Fibroblast of skin of right quadriceps (primary cell): ENCODE results near the gene STXBP5L.
"Not testable (repeated sequence)": the region's sequence is repeated elsewhere in the genome, so short reads cannot be mapped to it uniquely, and the experiment has no call there.

Source experiments
- DNase-seq: peaks from one replicate; pipeline ENCODE4 v3.0.0-alpha.2; 2013

Gene STXBP5L

DNA sequence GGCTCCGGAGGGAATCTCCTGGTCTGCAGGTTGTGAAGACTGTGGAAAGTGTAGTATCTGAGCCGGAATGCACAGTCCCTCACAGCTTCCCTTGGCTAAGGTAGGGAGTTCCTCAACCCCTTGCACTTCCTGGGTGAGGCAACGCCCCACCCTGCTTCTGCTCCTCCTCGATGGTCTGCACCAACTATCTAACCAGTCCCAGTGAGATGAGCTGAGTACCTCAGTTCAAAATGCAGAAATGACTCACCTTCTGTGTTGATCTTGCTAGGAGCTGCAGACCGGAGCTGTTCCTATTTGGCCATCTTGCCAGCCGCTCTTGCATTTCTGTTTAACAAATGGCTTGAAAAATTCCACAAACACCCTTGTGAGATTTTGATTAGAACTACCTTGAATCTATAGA is 156.1 kb downstream of the STXBP5L start:
- no peak for DNase-seq

DNA sequence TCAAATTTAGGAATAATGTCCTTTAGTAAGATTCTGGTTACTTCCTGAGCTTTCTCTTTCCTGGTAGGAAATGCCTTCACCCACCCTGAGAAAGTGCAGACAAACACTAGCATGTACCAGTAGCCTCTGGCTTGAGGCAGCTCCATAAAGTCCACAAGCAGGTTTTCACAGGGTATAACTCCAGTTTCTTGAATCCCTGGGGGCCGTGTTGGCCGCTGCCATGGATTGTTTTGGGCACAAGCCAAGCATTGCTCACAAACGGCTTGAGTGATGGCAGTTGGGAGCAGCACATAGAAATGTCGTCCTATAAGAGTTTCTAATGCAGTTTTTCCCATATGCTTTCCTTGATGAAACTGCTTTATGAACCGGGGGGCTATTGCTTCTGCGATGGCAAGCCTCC is 164.1 kb downstream of the STXBP5L start:
- no peak for DNase-seq

DNA sequence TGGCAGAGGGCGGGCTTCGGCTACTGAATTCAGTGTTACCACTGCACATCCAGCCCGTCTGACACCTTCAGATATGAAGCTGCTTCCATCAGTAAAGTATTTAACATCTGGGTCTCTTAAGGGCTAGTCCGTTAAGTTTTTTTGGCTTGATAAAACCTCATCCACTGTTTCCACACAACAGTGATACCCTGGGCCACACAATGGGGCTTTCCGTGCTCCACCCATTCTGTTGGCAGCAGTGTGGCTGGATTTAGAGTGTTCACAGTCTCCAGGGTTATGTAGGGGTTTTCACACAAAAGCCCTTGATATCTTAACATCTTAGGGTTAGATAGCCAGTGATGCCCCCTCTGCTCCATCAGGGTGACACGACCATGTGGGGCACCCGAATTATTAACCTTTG is 165.0 kb downstream of the STXBP5L start:
- DNase-seq: no peak

DNA sequence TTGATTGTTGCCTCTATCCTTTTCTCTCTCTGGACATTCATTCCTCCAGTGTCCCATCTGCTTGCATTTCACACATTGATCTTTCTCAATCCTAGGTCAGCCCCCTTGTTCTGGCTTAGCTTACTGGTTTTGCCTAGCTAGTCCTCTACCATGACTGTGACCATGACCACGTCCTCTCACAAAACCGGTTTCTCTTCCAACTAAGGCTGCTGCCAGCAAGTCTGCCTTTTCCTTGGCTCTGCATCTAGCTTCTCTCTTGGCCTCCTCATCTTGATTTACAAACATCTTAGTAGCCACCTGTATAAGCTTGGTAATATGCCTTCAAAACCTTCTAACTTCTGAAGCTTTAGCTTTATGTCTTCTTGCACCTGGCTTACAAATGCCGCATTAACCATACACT is 167.2 kb downstream of the STXBP5L start:
- DNase-seq: no peak

DNA sequence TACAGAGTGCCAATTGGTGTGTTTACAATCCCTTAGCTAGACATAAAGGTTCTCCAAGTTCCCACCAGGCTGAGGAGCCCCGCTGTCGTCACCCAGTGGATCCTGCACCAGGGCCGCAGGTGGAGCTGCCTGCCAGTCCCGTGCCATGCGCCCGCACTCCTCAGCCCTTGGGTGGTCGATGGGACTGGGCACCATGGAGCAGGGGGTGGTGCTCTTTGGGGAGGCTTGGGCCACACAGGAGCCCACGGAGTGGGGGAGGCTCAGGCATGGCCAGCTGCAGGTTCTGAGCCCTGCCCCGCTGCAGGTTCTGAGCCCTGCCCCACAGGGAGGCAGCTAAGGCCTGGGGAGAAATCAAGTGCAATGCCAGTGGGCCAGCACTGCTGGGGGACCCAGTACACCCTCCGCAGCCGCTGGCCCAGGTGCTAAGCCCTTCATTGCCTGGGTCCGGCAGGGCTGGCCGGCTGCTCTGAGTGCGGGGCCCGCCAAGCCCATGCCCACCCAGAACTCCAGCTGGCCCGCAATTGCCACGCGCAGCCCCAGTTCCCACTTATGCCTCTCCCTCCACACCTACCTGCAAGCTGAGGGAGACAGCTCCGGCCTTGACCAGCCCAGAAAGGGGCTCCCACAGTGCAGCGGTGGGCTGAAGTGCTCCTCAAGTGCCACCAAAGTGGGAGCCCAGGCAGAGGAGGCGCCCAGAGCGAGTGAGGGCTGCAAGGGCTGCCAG is 170.5 kb downstream of the STXBP5L start:
- DNase-seq: not testable (repeated sequence)

DNA sequence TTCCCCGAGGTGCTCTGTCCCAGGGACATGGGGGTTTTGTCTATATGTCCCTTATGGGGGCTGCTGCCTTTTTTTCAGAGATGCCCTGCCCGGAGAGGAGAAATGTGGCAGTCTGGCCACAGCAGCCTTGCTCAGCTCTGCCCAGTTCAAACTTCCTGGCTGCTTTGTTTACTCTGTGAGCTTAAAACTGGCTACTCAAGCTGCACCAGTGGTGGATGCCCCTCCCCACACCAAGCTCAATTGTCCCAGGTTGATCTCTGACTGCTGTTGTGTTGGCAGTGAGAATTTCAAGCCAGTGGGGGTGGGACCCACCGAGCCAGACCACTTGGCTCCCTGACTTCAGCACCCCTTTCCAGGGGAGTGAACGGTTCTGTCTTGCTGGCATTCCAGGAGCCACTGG is 188.9 kb downstream of the STXBP5L start:
- DNase-seq: no peak

DNA sequence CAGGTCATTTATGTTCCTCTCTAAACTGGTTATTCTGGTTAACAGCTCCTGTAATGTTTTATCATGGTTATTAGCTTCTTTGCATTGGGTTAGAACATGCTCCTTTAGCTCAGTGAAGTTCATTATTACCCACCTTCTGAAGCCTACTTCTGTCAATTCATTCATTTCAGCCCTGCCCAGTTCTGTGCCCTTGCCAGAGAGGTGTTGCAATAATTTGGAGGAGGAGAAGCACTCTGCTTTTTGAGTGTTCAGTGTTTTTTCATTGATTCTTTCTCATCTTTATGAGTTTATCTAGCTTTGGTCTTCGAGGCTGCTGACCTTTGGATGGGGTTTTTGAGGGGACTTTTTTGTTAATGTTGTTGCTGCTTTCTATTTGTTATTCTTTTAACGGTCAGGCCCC is 203.1 kb downstream of the STXBP5L start:
- DNase-seq: not testable (repeated sequence)

DNA sequence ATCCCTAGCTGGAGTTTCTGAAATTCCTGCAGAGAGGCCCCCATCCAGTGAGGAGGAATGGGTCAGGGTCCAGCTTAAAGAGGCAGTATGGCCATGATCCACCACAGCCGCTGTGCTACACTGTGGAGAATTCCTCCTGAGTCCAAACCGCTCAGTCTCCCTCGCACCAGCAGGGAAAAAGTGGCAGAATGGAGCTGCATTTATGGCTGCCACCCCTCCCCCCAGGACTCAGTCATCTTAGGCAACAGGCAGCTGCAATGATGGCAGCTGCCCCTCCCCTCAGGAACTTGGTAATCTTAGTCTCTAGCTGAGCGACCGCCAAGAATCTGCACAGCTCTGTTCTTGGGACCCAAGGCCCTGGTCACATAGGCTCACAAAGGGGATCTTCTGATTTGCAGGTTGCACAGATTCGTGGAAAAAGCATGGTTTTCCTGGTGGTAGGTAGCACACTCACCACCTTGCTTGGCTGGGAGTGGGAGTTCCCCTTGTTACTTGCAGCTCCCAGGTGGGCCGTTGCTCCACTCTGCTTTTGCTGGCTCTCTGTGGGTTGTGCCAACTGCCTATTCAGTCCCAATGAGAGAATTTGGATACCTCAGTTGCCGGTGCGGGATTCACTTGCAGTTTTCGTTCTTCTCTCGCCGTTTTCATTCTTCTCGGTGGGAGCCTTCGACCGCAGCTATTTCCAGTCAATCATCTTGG is 204.1 kb downstream of the STXBP5L start:
- DNase-seq: no peak

DNA sequence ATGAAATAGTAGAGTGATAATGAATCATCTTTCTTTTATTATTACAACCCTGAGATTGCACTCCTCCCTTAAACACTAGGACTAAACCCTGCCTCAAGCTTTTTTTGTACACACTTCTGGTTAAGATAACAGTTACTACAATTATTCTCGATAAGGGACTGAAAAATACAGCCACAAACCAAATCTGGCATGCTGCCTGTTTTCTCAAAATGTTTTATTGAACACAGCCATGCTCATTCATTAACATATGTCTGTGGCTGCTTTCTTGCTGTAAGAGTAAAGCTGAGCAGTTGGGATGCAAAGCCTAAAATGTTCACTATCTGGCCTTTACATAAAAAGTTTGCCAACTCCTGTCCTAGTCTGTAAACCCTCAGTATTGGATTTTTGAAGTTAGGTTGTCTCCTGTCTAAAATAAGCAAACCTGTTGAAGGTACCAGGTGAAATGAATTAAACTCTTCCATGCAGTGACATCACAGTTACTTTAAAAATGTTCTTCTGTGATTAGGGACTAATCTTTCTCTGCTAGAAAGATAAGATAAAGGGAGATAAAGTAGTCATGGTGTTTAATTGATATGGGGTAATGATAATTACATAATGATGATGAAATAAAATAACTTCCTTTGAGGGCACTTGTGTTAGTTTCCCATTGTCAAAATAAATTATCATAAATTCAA is 218.2 kb downstream of the STXBP5L start:
- no peak for DNase-seq

DNA sequence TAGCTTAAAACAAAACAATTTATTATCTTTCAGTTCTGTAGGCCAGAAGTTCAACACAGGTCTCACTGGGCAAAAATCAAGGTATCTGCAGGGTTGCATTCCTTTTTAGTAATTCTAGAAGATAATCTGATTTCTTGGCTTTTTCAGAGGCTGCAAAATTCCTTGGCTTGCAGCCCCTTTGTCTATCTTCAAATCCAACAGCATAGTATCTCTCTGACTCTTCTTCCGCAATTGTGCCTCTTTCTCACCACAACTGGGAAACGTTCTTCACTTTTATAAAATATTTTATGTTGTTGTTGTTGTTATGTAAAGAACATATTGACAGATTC is 218.7 kb downstream of the STXBP5L start:
- DNase-seq: no peak

DNA sequence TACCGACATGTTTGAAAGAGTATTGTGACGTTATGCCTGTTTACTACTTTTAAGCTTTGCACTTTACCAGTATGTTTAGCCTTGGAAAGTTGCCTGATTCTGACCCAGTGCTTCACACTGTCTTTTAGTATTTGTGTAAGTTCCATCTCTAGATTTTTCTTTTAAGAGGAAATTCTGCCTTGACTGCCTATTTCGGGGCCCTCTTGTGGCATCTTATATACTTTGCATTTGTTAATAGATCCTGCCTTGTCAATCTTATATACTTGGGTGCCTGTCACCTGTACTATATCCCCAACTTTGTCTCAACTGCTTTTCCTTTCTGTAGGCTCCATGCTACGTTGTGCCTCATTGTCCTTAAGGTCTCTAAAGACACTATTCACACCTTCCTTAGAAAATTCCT is 244.6 kb downstream of the STXBP5L start:
- DNase-seq: no peak

DNA sequence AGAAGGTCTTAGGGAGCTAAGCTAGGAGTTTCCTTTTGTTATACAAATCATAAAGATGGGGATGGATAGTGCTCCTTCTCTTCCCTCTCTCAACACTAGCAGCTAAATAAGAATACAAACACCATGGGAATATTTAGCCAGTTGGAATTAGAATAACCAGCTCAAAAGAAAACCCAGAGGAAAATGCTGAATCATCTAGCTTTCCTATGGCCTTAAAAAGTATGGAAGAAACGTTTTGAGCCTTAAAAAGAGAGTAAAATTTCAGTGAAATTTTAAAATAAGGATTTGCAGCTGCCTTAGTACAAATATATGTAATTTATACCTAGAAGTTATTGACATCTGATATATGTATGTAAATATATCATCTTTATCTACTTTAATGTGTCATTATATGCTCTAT is 245.8 kb downstream of the STXBP5L start:
- no peak for DNase-seq

DNA sequence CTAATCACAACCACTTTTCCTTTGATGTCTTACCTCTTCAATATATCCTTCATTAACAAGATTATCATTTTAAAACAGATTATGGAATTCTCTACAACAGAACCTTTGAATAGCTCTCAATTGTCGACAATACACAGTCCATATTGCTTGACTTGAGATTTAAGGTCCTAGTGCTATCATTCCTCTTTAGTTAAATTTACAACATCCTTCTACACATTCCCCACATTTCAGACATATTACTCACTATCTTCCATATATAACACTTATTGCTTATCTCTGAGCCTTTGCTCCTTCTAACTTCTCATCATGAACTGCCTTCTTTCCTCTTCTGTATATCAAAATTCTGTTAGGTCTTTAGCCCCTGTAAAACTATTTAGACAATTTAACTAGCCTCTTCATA is 247.0 kb downstream of the STXBP5L start:
- no peak for DNase-seq

DNA sequence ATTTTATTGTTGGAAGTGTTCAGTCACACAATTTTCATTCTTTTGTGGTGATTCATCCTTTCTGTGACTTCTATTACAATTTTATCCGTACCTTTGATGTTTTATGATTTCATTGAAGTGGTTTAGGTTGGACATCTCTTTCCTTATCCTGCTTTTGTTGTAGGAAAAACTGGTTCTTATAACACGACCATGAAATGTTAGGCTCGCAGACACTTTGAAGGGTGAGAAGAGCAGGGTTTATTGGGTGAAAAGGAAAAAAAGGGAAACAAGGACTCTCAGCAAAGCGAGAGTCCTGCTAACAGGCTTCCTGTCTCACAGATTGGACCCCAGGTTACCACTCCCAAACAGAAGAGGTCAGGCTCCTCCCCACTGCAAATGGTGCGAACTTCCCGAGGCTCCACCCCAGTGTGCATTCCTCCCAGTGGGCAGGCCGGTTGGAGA is 257.4 kb downstream of the STXBP5L start:
- no peak for DNase-seq

DNA sequence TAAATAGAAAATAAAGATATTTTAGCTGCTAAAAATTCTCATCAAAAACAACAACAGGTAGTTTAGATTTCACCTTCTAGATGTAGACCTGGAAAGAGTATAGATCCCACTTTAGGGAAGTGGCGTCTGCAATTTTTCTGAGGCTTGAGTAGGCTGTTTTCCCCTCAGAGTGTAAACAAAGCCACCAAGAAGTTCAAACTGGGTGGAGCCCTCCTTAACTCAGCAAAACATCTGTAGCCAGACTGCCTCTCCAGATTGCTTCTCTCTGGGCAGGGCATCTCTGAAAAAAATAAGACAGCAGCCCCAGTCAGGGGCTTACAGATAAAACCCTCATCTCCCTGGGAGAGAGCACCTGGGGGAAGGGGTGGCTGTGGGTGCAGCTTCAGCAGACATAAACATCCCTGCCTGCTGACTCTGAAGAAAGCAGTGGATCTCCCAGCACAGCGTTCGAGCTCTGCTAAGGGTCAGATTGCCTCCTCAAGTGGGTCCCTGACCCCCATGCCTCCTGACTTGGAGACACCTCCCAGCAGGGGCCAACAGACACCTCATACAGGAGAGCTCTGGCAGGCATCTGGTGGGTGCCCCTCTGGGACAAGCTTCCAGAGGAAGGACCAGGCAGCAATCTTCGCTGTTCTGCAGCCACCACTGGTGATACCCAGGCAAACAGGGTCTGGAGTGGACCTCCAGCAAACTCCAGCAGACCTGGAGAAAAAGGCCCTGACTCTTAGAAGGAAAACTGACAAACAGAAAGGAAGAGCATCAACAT is 259.6 kb downstream of the STXBP5L start:
- no peak for DNase-seq

DNA sequence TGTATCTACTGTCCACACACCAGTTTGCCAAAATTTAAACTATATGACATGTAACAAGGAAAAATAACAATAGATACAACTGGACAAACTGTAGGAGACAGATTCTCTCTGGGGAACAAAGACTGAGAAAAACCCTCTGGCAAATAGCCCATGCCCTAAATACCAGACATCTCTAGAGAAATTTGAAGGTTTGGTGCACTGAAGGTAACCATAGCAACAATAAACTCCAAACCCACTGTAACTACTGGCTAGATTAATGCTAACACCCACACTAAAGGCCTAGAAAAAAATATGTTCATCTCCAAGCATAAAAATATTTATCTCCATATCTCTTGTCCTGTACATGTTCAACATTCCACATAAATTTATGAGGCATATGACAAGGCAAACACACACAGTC is 267.1 kb downstream of the STXBP5L start:
- no peak for DNase-seq

DNA sequence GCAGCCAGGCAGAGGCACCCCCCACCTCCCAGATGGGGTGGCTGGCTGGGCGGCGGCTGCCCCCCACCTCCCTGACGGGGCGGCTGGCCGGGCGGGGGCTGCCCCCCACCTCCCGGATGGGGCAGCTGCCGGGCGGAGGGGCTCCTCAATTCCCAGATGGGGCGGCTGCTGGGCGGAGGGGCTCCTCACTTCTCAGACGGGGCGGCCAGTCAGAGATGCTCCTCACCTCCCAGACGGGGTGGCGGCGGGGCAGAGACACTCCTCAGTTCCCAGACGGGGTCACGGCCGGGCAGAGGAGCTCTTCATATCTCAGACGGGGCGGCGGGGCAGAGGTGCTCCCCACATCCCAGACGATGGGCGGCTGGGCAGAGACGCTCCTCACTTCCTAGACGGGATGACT is 282.6 kb downstream of the STXBP5L start:
- not testable (repeated sequence) for DNase-seq

DNA sequence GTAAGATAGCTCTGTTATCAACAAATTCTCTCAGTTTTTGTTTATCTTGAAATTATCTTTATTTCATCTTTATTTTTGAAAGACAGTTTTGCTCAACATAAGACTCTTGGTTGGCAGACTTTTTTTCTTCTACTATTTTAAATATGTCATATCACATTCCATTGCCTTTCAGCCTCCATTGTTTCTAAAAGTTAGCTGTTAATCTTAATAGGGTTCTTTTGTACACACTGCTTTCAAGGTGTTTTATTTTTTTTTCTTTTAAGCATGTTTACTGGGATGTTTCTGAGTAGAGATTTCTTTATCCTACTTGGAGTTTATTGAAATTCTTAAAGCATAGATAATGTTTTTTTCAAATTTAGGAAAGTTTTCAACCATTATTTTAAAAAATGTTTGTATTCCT is 294.6 kb downstream of the STXBP5L start:
- no peak for DNase-seq

DNA sequence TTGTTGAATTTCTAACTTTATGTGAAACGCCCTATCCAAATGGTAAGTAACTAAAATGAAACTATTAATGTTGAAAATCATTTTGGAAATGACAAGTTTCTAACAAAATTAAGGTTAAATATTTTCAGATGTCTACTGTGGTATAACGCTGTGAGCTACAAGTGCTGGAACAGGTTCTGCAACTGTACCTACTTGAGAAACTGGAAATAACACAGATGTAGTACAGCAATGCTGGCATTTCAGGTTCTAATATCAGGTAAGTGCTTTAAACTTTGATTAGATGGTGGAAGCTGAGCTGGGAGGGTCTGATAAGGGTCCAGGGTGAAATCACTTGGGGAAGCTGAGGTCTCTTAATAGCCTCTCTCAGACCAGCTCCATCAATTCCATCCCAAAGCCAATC is 315.1 kb downstream of the STXBP5L start:
- no peak for DNase-seq

DNA sequence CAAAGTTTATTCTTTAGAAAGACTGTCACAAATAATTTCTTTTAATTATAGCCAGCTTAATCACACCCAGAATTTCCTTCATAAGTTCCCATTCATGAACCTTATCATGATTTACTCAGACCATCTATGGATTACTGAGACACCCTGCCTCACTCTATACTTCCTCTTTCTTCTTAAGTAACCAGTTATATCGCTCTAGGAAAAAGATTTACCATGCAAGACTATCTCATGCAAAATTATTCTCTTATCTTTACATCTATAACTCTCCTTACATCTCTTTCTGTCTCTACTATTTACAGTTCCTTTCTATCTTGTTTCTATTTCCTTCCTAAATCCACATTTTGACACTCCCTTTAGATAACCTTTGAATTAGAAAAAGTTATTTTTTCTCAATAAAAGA is 321.0 kb downstream of the STXBP5L start:
- DNase-seq: no peak

DNA sequence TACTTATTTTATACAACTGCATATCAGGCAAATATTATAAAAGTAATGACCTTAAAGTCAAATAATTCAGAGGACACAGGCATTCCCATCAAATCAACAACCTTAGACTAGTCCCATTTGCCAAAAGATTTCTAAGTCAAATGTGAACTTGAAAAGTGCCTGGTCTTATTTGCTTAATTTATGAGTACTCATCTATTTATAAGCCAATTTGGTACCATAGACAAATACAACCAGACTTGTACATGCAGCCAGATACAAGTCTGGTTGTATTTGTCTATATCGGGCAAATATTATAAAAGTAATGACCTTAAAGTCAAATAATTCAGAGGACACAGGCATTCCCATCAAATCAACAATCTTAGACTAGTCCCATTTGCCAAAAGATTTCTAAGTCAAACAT is 322.2 kb downstream of the STXBP5L start:
- DNase-seq: not testable (repeated sequence)

DNA sequence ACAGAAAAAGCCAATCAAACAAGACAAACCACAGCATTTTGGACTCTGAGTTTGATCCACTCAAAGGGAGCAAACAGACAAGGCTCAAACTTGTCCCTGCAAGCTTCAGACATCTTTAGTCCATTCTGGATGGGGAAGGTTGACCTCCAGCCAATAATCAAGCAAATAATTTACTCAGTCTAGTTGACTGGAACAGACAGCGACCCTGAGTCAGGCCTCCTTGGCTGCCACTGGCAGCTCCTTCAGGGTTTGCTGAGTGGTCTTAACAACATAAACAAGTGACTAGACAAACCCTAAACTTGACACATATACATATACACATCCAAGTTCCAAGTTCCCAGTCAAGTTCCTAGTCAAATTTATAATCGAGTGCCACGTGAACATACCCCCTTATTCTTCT is 323.9 kb downstream of the STXBP5L start:
- no peak for DNase-seq
